HG02763 (cell line): ENCODE data around the gene RFXANK.
"Not testable (repeated sequence)": the region's sequence is repeated elsewhere in the genome, so short reads cannot be mapped to it uniquely, and the experiment has no call there.

Experiments used
- ATAC-seq: cut with Tn5 transposase; IDR thresholded peaks from one replicate; pipeline ENCODE4 v1.9.1; 2021; ENCODE audit warnings: mild to moderate bottlenecking, moderate library complexity; ENCODE audit not compliant: unreplicated experiment

RFXANK gene

GRCh38 chr19:19204181-19204580, 12.1 kb downstream of the RFXANK start:
- ATAC-seq: no peak

- ATAC-seq: no peak
Measured at GRCh38 chr19:19205416-19206410, 13.7 kb downstream of the RFXANK start.

- ATAC-seq: no peak
Measured at GRCh38 chr19:19206938-19207337, 14.9 kb downstream of the RFXANK start.

GRCh38 chr19:19207637-19208572, 15.8 kb downstream of the RFXANK start:
- no peak for ATAC-seq

- no peak for ATAC-seq
Measured at GRCh38 chr19:19209372-19209771, 17.3 kb downstream of the RFXANK start.

GRCh38 chr19:19211499-19212420, 19.7 kb downstream of the RFXANK start, which contains the start of gene NCAN:
TSS of gene NCAN (plus strand) at chr19:19211958. CDS start at chr19:19216954, 4,996 bp downstream.
- ATAC-seq: no peak

GRCh38 chr19:19212916-19213315, 20.9 kb downstream of the RFXANK start:
- no peak for ATAC-seq

GRCh38 chr19:19213426-19214158, 21.5 kb downstream of the RFXANK start:
- no peak for ATAC-seq

GRCh38 chr19:19214159-19214490, 22.1 kb downstream of the RFXANK start:
- ATAC-seq: no peak

GRCh38 chr19:19214892-19215291, 22.8 kb downstream of the RFXANK start:
- ATAC-seq: no peak

- no peak for ATAC-seq
Measured at GRCh38 chr19:19215792-19216191, 23.7 kb downstream of the RFXANK start.

- no peak for ATAC-seq
Measured at GRCh38 chr19:19217099-19217498, 25.0 kb downstream of the RFXANK start.

GRCh38 chr19:19218911-19219310, 26.9 kb downstream of the RFXANK start:
- no peak for ATAC-seq

- ATAC-seq: not testable (repeated sequence)
Measured at GRCh38 chr19:19221000-19221399, 28.9 kb downstream of the RFXANK start.

GRCh38 chr19:19223060-19223459, 31.0 kb downstream of the RFXANK start:
- ATAC-seq: no peak

GRCh38 chr19:19223636-19224035, 31.6 kb downstream of the RFXANK start:
- ATAC-seq: no peak

- no peak for ATAC-seq
Measured at GRCh38 chr19:19224150-19224851, 32.2 kb downstream of the RFXANK start.

- ATAC-seq: peak; percentile 59
Measured at GRCh38 chr19:19224852-19225494, 32.9 kb downstream of the RFXANK start.

- ATAC-seq: no peak
Measured at GRCh38 chr19:19226204-19226603, 34.1 kb downstream of the RFXANK start.
